Motor neuron (in vitro differentiated cells): ENCODE measurements around the gene WIPF2. TPM values are rescaled to one million over a fixed set of nuclear protein-coding genes. Genes with fewer than 3 reads are reported as not detected.
"Not testable (repeated sequence)": the region's sequence is repeated elsewhere in the genome, so short reads cannot be mapped to it uniquely, and the experiment has no call there.

Experiments used
- ATAC-seq, 8 experiments: fragments of 200-7000 bp; cut with Tn5 transposase; replicated peaks in 6 of 8; 2 replicates each; pipeline ENCODE4 v1.8.0; 2021; ENCODE audit warnings: mild to moderate bottlenecking in 8 of 8, moderate library complexity in 8 of 8
- H3K27ac ChIP-seq, 2 donors: fragments of 250-450 bp; sonication (Bioruptor Pico); 2 replicates each; pipeline ENCODE4 v1.9.0; 2021; ENCODE audit warnings: antibody characterized with exemption in 2 of 2, mild to moderate bottlenecking in 2 of 2, moderate library complexity in 1 of 2
- H3K4me1 ChIP-seq, 2 donors: fragments of 250-450 bp; sonication (Bioruptor Pico); replicated peaks in 1 of 2; 2 replicates each; pipeline ENCODE4 v1.6.1; 2021; ENCODE audit warnings: antibody characterized with exemption in 2 of 2, mild to moderate bottlenecking in 2 of 2, moderate library complexity in 1 of 2
- H3K4me3 ChIP-seq, 5 donors: fragments of 250-450 bp; sonication (Bioruptor Pico); 2 replicates each; pipeline ENCODE4 v1.9.0; 2021; ENCODE audit warnings: antibody characterized with exemption in 5 of 5, mild to moderate bottlenecking in 5 of 5, moderate library complexity in 4 of 5
- WGBS, 10 experiments: fragments of 450-650 bp; shearing (Covaris generic); methylation state at CpG; one replicate each; pipeline ENCODE4 v1.0.0; 2022; 5-methylcytosine and 5-hydroxymethylcytosine counted together
- in situ Hi-C, 9 experiments: fragments of 400-800 bp; cut with MboI; loops; one replicate each; pipeline ENCODE4 v1.15.0; 2021; ENCODE audit warnings: low sequenced_read_pairs in 9 of 9, low pct_unique_long_range_greater_than_20kb in 2 of 9; ENCODE audit not compliant: unreplicated experiment in 9 of 9
- total RNA-seq, 8 experiments: library from RNA; unstranded; fragments of 300-600 nt; gene quantifications; 2 replicates each; pipeline versions ENCODE4 v1.2.3 to v1.2.4, GENCODE V29; 2022

WIPF2 gene
- total RNA-seq, 8 experiments from 2014 or later, result 7.1 to 16.4 (median 11.5) TPM

GRCh38 chr17:40198576-40198975 is 20.5 kb upstream of the WIPF2 start:
- H3K27ac ChIP-seq, result no peak overlapping the region
- in situ Hi-C loops, result no loop called here
- peaks cover 13 to 18% of the 10 kb centered on the region in 2 donors for H3K4me1 ChIP-seq
- H3K4me3 ChIP-seq, result no peak overlapping the region
- WGBS, 10 experiments, result 73 to 100% (median 92%) methylated on average over 1 to 5 of the region's 5 CpGs; no CpG with 5 or more reads in 2 of the 10 experiments
- no peak for ATAC-seq

DNA sequence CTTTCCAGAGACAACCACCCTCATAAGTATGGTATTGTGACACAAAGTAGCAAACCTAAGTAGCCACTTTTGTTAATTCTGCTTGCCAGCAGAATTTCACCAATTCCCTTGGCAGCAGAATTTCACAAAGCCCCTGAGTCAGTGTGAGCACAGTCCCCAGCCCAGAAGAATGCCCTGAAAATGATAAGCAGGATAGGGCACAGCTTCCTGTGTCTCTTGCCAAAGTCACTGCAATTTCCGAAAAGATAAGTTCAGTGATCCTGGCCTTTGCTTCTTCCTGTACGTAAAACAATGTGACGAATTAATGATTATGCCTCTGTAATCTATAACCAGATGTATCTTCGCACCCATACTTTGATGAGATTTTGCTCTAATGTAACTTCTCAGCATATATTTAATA is 16.0 kb upstream of the WIPF2 start:
- no peak for ATAC-seq
- H3K27ac ChIP-seq, result no peak overlapping the region
- no peaks in the 10 kb centered on the region for H3K4me1 ChIP-seq
- in situ Hi-C loops, result loop anchor here in 4 of 9 experiments (5.0 to 10.0 kb wide), 4 partner anchors 82 to 92 kb away; partner anchors contain the start of gene CDC6 (in 2 of the 4)
- 60 to 100% (median 97%) methylated on average over 1 to 4 of the region's 4 CpGs; no CpG with 5 or more reads in 3 of the 10 experiments for WGBS, 10 experiments
- no peak overlapping the region for H3K4me3 ChIP-seq

- ATAC-seq, H3K4me3 ChIP-seq, H3K4me1 ChIP-seq, H3K27ac ChIP-seq: not testable (repeated sequence)
- in situ Hi-C loops, result loop anchor here in 2 of 9 experiments (10.0 kb wide), 2 partner anchors 79 to 89 kb away; partner anchors contain the start of gene CDC6 (in 1 of the 2)
- WGBS, 10 experiments, result 71 to 100% (median 93%) methylated on average over 2 to 6 of the region's 8 CpGs; no CpG with 5 or more reads in 4 of the 10 experiments
Measured at GRCh38 chr17:40206193-40206592, 12.9 kb upstream of the WIPF2 start.

DNA sequence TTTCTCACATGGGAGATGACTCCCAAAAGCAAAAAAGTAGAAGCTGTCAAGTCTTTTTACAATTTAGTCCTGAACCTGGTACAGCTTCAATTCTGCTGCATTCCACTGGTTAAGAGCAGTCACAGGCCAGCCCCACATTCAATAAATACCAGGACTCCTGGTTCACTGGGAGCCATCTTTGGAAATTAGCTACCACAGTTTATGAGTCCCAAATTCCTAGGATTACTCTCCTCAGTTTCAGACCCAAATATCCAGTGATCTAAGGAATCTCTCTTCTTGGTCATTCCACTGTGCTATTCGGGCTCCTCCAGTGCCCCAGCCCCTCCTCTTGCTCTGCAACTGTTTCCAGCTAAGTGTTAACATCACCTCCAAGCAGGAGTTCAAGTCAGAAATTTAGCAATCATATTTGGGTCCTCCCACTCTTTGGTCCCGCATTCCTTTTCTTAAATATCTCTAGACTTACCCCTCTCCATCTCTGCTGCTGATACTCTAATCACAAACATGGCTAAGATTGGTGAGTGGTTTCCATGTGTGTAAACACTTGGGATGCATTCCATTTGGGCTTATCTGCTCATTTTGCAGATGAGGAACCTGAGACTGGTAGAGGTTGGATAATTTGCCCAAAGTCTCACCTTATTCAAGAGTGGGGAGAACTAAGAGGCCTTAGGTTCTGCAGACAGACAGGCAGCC is 9.6 kb upstream of the WIPF2 start:
- 58 to 100% (median 74%) methylated on average over 1 to 2 of the region's 2 CpGs; no CpG with 5 or more reads in 4 of the 10 experiments for WGBS, 10 experiments
- ATAC-seq, result no peak
- in situ Hi-C loops, result loop anchor here in 2 of 9 experiments (10.0 kb wide), 2 partner anchors 75 to 85 kb away; partner anchors contain the start of gene CDC6 (in 1 of the 2)
- no peaks in the 10 kb centered on the region for H3K4me1 ChIP-seq
- H3K27ac ChIP-seq, result no peak overlapping the region
- H3K4me3 ChIP-seq, result no peak overlapping the region

DNA sequence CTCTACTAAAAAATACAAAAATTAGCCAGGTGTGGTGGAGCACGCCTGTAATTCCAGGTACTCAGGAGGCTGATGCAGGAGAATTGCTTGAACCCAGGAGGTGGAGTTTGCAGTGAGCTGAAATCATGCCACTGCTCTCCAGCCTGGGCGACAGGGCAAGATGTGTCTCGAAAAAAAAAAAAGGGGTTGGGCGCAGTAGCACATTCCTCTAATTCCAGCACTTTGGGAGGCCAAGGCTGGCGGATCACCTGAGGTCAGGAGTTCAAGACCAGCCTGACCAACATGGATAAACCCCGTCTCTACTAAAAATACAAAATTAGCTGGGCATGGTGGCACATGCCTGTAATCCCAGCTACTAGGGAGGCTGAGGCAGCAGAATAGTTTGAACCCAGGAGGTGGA is 5.2 kb upstream of the WIPF2 start:
- H3K4me3 ChIP-seq, in situ Hi-C loops, H3K4me1 ChIP-seq, ATAC-seq, H3K27ac ChIP-seq: not testable (repeated sequence)
- 73 to 100% (median 90%) methylated on average over 2 to 5 of the region's 6 CpGs; no CpG with 5 or more reads in 6 of the 10 experiments for WGBS, 10 experiments

DNA sequence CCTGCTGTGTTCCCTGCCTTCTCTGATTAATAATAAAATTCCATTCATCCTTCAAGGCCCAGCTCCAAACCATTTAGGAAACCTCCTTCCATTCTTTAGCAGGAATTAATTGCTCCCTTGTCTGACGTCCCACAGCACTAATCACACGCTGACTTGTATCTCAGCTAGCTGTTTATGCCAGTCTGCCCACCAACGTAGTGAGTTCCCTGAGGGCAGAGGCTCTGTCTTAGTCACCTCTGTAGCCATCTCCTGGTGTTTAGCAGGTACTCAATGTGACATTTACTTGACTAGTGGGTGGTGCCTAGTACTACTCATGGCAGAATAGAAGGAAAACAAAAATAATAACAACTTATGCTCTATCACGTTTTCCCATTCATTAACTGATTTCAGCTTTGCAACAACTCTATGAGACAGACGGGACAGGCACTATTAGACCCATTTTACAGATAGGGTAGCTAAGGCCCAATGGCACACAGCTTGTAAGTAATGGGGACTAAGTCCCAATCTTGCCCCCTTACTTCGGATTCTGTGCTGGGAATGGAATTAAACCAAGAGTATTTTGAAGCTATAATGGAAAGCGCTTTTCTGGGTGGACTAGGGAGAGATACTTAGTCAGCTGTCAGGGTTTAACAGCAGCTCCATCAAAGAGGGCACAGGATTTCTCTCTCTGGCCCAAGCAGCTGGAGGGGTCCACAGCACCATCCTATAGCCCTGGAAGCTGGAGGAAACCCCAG is 931 bp upstream of the WIPF2 start:
- ATAC-seq, result no peak
- Histone ChIP-seq H3K4me3 (peak overlapping the region; percentile 40 to 78 (median 57)), H3K27ac (peak overlapping the region; percentile 93 to 94), H3K4me1 (peaks cover 3 to 6% of the 10 kb centered on the region in 2 donors)
- in situ Hi-C loops, result no loop called here
- WGBS, 10 experiments, result 60 to 100% (median 74%) methylated on average over 1 to 5 of the region's 7 CpGs; no CpG with 5 or more reads in 2 of the 10 experiments

DNA sequence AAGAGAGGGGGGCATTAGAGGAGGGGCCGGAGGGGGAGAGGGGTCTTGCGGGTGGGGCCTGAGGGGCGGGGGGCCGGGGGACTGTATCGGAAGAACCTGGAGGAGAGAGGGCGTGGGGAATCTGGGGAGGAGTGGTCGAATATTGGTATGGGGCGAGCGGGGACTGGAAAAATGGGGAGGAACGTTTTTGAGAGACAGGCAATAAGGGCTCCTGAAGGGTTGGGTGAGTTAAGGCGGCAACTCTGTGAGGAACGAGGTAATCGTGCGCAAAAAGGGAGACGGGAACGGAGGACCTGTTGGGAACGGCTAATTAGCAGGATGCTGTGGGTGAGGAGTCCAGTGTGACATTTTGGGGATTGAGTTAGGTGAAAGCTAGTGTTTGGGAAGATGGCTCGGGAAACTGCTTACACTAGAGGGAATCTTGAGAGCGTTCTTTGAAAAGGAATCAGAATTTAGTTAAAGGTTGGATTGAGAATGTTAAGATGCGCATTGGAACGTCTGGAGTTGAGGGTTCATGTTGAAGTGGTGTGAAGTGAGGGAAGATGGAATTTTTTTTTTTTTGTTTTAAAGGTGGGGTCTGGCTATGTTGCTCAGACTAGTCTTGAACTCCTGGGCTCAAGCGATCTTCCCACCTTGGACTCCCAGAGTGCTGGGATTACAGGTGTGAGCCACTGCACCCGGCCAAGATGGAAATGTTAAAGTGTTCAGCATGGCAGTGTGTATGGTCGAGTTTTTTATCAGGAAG is 662 bp downstream of the WIPF2 start:
- Histone ChIP-seq H3K4me3 (peak overlapping the region; percentile 40 to 78 (median 57)), H3K27ac (peak overlapping the region; percentile 93 to 94), H3K4me1 (peaks cover 3 to 6% of the 10 kb centered on the region in 2 donors)
- peak; percentile 29 to 71 (median 43) for ATAC-seq
- in situ Hi-C loops, result no loop called here
- 0 to 25% (median 8%) methylated on average over 2 to 13 of the region's 24 CpGs; no CpG with 5 or more reads in 1 of the 10 experiments for WGBS, 10 experiments

GRCh38 chr17:40224718-40225550 is 5.8 kb downstream of the WIPF2 start:
- H3K27ac ChIP-seq, result no peak overlapping the region
- in situ Hi-C loops, result no loop called here
- H3K4me1 ChIP-seq, result peaks cover 3 to 5% of the 10 kb centered on the region in 2 donors
- peak overlapping the region in 1 of 5 donors; percentile 10 for H3K4me3 ChIP-seq
- ATAC-seq, result peak in 7 of 8 experiments; percentile 61 to 79 (median 69)
- 6 to 71% (median 36%) methylated on average over 1 to 5 of the region's 5 CpGs for WGBS, 10 experiments

DNA sequence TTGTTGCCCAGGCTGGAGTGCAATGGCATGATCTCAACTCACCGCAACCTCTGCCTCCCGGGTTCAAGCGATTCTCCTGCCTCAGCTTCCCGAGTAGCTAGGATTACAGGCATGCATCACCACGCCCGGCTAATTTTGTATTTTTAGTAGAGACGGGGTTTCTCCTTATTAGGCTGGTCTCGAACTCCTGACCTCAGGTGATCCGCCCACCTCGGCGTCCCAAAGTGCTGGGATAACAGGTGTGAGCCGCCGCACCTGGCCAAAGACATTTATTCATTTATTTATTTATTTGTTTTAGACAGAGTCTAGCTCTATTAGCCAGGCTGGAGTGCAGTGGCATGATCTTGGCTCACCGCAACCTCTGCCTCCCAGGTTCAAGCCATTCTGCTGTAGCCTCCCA is 10.0 kb downstream of the WIPF2 start:
- ATAC-seq, H3K4me1 ChIP-seq, H3K4me3 ChIP-seq, H3K27ac ChIP-seq, in situ Hi-C loops: not testable (repeated sequence)
- 79 to 100% (median 88%) methylated on average over 1 to 11 of the region's 14 CpGs; no CpG with 5 or more reads in 4 of the 10 experiments for WGBS, 10 experiments

DNA sequence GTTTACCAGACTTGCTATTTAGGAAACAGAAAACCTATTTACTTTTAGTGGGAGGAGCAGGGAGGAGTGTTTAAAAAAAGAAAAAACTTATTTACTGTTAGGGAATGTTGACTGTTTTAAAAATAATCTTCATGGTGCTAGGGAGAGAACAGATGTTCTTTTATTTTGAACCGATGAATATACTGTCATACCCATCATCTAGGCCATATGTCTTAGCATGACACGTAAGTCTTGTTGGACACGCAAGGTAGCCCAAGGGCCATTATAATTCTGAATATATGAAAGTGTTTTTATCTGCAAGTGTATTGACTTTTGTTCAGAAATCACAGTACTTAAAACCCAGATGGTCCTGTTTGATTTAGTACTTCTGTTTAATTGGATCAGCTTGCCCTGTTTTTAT is 11.6 kb downstream of the WIPF2 start:
- in situ Hi-C loops, result no loop called here
- Histone ChIP-seq H3K4me1 (no peaks in the 10 kb centered on the region), H3K4me3 (no peak overlapping the region), H3K27ac (no peak overlapping the region)
- WGBS, 10 experiments, result 27 to 100% (median 81%) methylated on average over 1 to 3 of the region's 3 CpGs; no CpG with 5 or more reads in 2 of the 10 experiments
- peak in 1 of 8 experiments; percentile 82 for ATAC-seq

DNA sequence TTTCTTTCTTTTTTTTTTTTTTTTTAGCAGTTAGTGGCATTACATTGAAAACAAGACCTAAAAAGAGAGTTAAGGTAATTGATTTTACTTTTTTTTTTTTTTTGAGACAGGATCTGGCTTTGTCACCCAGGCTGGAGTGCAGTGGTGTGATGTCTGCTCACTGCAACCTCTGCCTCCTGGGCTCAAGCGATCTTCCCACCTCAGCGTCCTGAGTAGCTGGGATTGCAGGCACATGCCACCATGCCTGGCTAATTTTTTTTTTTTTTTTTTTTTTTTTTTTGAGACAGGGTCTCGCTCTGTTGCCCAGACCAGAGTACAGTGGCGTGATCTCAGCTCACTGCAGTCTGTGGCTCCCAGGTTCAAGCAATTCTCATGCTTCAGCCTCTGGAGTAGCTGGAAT is 12.8 kb downstream of the WIPF2 start:
- H3K27ac ChIP-seq, in situ Hi-C loops, H3K4me3 ChIP-seq, ATAC-seq, H3K4me1 ChIP-seq: not testable (repeated sequence)
- 90 to 100% (median 100%) methylated on average over 2 to 3 of the region's 4 CpGs; no CpG with 5 or more reads in 2 of the 10 experiments for WGBS, 10 experiments
